Hepatocyte (in vitro differentiated cells): ENCODE measurements around the gene MYO3B. TPM values are rescaled to one million over a fixed set of nuclear protein-coding genes. Genes with fewer than 3 reads are reported as not detected.

Experiments
- DNase-seq: peaks from one replicate; pipeline ENCODE4 v3.0.0-alpha.2; 2016; ENCODE audit warnings: low spot score
- H2AFZ ChIP-seq: fragments of 200-600 bp; sonication (generic); 2 replicates; pipeline ENCODE4 v1.6.0; 2016; ENCODE audit warnings: antibody characterized with exemption, mild to moderate bottlenecking
- H3K27ac ChIP-seq: fragments of 200-600 bp; sonication (generic); 2 replicates; pipeline ENCODE4 v1.5.1; 2016; ENCODE audit warnings: mild to moderate bottlenecking
- H3K27me3 ChIP-seq: fragments of 200-600 bp; sonication (generic); 2 replicates; pipeline ENCODE4 v1.6.1; 2016
- H3K36me3 ChIP-seq: fragments of 200-600 bp; sonication (generic); replicated peaks from 2 replicates; pipeline ENCODE4 v1.5.1; 2016; ENCODE audit warnings: low read depth; ENCODE audit not compliant: insufficient read depth
- H3K4me1 ChIP-seq: fragments of 200-600 bp; sonication (generic); 2 replicates; pipeline ENCODE4 v1.5.1; 2016; ENCODE audit warnings: mild to moderate bottlenecking, moderate library complexity; ENCODE audit not compliant: insufficient read depth
- H3K4me2 ChIP-seq: fragments of 200-600 bp; sonication (generic); 2 replicates; pipeline ENCODE4 v1.6.0; 2016
- H3K4me3 ChIP-seq: fragments of 200-600 bp; sonication (generic); 2 replicates; pipeline ENCODE4 v1.5.1; 2016; ENCODE audit warnings: mild to moderate bottlenecking
- H3K79me2 ChIP-seq: fragments of 200-600 bp; sonication (generic); 2 replicates; pipeline ENCODE4 v1.6.0; 2017; ENCODE audit warnings: mild to moderate bottlenecking
- H3K9me2 ChIP-seq: fragments of 200-600 bp; sonication (generic); replicated peaks from 2 replicates; pipeline ENCODE4 v1.6.0; 2017; ENCODE audit warnings: mild to moderate bottlenecking; ENCODE audit not compliant: insufficient read depth
- H3K9me3 ChIP-seq: fragments of 200-600 bp; sonication (generic); 2 replicates; pipeline ENCODE4 v1.5.1; 2016; ENCODE audit warnings: low read depth, mild to moderate bottlenecking
- H4K20me1 ChIP-seq: fragments of 200-600 bp; sonication (generic); 2 replicates; pipeline ENCODE4 v1.6.0; 2016; ENCODE audit warnings: mild to moderate bottlenecking; ENCODE audit not compliant: insufficient read depth, poor library complexity, severe bottlenecking
- EZH2 ChIP-seq: fragments of 200-600 bp; sonication (generic); IDR thresholded peaks from 2 replicates; pipeline ENCODE4 v1.6.1; 2016; ENCODE audit warnings: antibody characterized with exemption, mild to moderate bottlenecking, borderline replicate concordance
- EZH2phosphoT487 ChIP-seq: fragments of 200-600 bp; sonication (generic); IDR thresholded peaks from one replicate; pipeline ENCODE4 v1.6.1; 2018; ENCODE audit warnings: antibody characterized with exemption, mild to moderate bottlenecking, low read depth, moderate library complexity; ENCODE audit not compliant: unreplicated experiment, severe bottlenecking
- WGBS: methylation state at CpG from one replicate; pipeline ENCODE4 v1.1.6; 2016; ENCODE audit warnings: low lambda C conversion rate; ENCODE audit errors: missing lambda C conversion rate; 5-methylcytosine and 5-hydroxymethylcytosine counted together
- polyA plus RNA-seq: library from polyadenylated mRNA; unstranded; fragments of >200 nt; fragmentation: Nextera tagmentation; extraction: Ambion mirVana; gene quantifications from 2 replicates; pipeline ENCODE4 v1.2.1, GENCODE V29; 2016
- total RNA-seq: library from RNA; depleted of rRNA; stranded (reverse); fragments of >200 nt; gene quantifications from 2 replicates; pipeline ENCODE4 v1.2.3, GENCODE V29; 2014
- TF ChIP-seq, protein P1 (sequence below): fragments of 200-600 bp; sonication (generic); IDR thresholded peaks from 2 replicates; pipeline ENCODE4 v1.5.1; 2016; ENCODE audit warnings: antibody characterized with exemption, mild to moderate bottlenecking; ENCODE audit not compliant: poor library complexity

Gene MYO3B
- total and polyA plus RNA-seq, 2 experiments from 2014 or later = 0.63 to 1.1 TPM

DNA sequence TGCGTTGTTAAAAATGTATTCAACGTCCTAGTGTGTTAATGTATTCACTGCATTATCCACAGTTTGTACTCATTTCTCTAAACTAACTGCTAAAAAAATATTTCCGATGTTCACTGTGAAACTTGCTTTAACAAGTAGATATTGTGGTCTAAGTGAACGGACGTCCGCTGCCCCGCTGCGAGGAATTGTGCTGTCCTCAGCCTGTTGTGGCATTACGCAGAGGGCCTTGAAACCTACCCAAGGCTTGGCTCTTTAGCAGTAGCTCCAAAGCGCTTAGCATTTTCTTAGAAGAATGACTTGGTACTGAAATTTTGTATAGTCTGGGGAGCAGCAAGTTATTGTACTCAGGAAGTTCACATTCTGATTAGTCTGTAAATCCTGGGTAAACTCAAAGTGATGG, 400.7 kb downstream of the MYO3B start:
- H3K36me3 ChIP-seq = no peaks in the 10 kb centered on the region
- H2AFZ ChIP-seq = no peak overlapping the region
- DNase-seq = no peak
- H3K27me3 ChIP-seq = no peaks in the 10 kb centered on the region
- H3K4me1 ChIP-seq = no peaks in the 10 kb centered on the region
- no peaks in the 10 kb centered on the region for H3K79me2 ChIP-seq
- H3K4me2 ChIP-seq = no peak overlapping the region
- 93% methylated on average over 10 of the region's 10 CpGs for WGBS
- TF ChIP-seq EZH2phosphoT487 (no peak), EZH2 (no peak)
- TF ChIP-seq, protein P1, sequence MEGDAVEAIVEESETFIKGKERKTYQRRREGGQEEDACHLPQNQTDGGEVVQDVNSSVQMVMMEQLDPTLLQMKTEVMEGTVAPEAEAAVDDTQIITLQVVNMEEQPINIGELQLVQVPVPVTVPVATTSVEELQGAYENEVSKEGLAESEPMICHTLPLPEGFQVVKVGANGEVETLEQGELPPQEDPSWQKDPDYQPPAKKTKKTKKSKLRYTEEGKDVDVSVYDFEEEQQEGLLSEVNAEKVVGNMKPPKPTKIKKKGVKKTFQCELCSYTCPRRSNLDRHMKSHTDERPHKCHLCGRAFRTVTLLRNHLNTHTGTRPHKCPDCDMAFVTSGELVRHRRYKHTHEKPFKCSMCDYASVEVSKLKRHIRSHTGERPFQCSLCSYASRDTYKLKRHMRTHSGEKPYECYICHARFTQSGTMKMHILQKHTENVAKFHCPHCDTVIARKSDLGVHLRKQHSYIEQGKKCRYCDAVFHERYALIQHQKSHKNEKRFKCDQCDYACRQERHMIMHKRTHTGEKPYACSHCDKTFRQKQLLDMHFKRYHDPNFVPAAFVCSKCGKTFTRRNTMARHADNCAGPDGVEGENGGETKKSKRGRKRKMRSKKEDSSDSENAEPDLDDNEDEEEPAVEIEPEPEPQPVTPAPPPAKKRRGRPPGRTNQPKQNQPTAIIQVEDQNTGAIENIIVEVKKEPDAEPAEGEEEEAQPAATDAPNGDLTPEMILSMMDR = no peak
- no peaks in the 10 kb centered on the region for H4K20me1 ChIP-seq
- H3K27ac ChIP-seq = no peak overlapping the region
- H3K9me2 ChIP-seq = no peaks in the 10 kb centered on the region
- H3K4me3 ChIP-seq = no peak overlapping the region
- H3K9me3 ChIP-seq = no peaks in the 10 kb centered on the region

DNA sequence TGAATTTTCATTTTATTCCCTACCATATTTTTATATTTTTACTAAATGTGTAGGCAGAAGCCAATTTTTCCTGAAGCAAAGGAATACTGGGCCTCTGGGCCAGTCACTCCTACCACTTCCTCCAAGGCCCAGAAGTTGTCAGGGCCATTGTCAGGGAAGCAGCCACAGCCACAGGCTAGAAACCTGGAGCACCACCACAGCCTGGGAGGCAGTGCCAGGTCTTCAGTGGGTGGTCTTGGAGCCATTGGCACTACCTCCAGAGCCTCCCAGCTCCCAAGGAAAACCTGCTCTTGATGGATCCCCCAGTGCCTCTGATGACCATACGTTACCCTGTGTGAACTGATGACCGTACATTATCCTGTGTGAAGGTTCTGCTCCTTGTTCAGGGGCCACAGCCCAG, 401.6 kb downstream of the MYO3B start:
- Histone ChIP-seq H3K4me1 (no peaks in the 10 kb centered on the region), H4K20me1 (no peaks in the 10 kb centered on the region), H3K4me2 (no peak overlapping the region), H3K79me2 (no peaks in the 10 kb centered on the region), H2AFZ (no peak overlapping the region), H3K27ac (no peak overlapping the region), H3K27me3 (no peaks in the 10 kb centered on the region), H3K36me3 (no peaks in the 10 kb centered on the region), H3K4me3 (no peak overlapping the region), H3K9me2 (no peaks in the 10 kb centered on the region), H3K9me3 (no peaks in the 10 kb centered on the region)
- TF ChIP-seq, protein P1 = no peak
- no peak for TF ChIP-seq EZH2phosphoT487
- TF ChIP-seq EZH2 = no peak
- DNase-seq = no peak
- 90% methylated on average over 2 of the region's 2 CpGs for WGBS

DNA sequence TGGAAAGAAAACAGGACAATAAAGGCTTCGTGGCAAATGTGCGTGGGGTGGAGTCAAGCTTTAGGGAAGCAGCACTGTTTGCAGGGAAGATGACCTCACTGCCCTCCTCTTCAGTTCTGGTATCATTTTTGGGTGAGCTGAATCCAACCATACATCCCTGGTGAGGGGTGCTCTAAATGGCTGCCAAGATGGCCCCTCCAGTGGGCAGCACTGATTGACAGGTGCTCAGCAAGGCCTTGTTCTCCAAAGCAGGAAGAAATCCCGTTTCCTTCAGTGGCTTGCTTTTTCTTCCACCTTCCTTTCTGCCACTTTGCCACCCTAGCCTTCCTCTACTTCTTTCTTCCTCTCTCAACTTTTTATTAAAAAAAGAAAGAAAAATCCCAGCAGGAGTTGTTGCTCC, 404.4 kb downstream of the MYO3B start:
- Histone ChIP-seq H3K27me3 (no peaks in the 10 kb centered on the region), H3K9me2 (no peaks in the 10 kb centered on the region), H3K79me2 (no peaks in the 10 kb centered on the region), H3K9me3 (no peaks in the 10 kb centered on the region), H3K4me2 (no peak overlapping the region), H3K27ac (no peak overlapping the region), H3K4me3 (no peak overlapping the region), H3K36me3 (no peaks in the 10 kb centered on the region), H3K4me1 (peaks cover 6% of the 10 kb centered on the region), H4K20me1 (no peaks in the 10 kb centered on the region), H2AFZ (no peak overlapping the region)
- TF ChIP-seq, protein P1 = no peak
- no peak for TF ChIP-seq EZH2
- no peak for TF ChIP-seq EZH2phosphoT487
- 87% methylated on average over 3 of the region's 3 CpGs for WGBS
- DNase-seq = no peak
